Endothelial cell of umbilical vein (primary cell): ENCODE data around the gene GPBP1L1. TPM values are rescaled to one million over a fixed set of nuclear protein-coding genes. Genes with fewer than 3 reads are reported as not detected.

Experiments
- BruUV-seq: library from RNA; stranded (reverse); fragments of 400-500 nt; replicated peaks from 2 replicates; lab custom pipeline; 2021; lab: Mats Ljungman, UMichigan
- CTCF ChIA-PET: fragments of 300-600, 350-600 bp; sonication (Branson Sonifier 250); formaldehyde crosslinking; loops from one replicate; lab custom pipeline; 2021; ENCODE audit warnings: antibody characterized with exemption, inconsistent platforms; lab: Charles Lee
- POLR2A ChIA-PET: fragments of 300-600, 350-600 bp; sonication (Branson Sonifier 250); formaldehyde crosslinking; loops from one replicate; lab custom pipeline; 2021; ENCODE audit warnings: antibody characterized with exemption, inconsistent platforms; lab: Charles Lee
- DNase-seq: peaks from one replicate; pipeline ENCODE4 v3.0.0-alpha.2; 2011; ENCODE audit warnings: low read depth, low spot score
- FAIRE-seq: peaks from 2 replicates; lab custom pipeline; 2011; peaks lifted over from hg19 to GRCh38; lab: Jason Lieb, UNC
- H2AFZ ChIP-seq: 2 replicates; pipeline ENCODE4 v1.6.0; 2012; ENCODE audit warnings: low read depth, low read length, control low read depth, inconsistent platforms
- H3K27ac ChIP-seq: 2 replicates; pipeline ENCODE4 v1.5.1; 2011; ENCODE audit warnings: low read depth, mild to moderate bottlenecking, control low read depth, low read length, moderate library complexity; ENCODE audit not compliant: insufficient read depth
- H3K27me3 ChIP-seq, 2 experiments: 2 replicates each; pipeline versions ENCODE4 v1.6.0 to v1.6.1; 2011; ENCODE audit warnings: low read length in 2 of 2, mixed read lengths in 1 of 2; ENCODE audit not compliant: control insufficient read depth in 2 of 2, insufficient read depth in 2 of 2
- H3K36me3 ChIP-seq, 2 experiments: 2 replicates in 1 of 2; 3 replicates in 1 of 2; pipeline ENCODE4 v1.5.1; 2011; ENCODE audit warnings: low read length in 2 of 2, mild to moderate bottlenecking in 1 of 2, moderate library complexity in 1 of 2; ENCODE audit not compliant: control insufficient read depth in 2 of 2, insufficient read depth in 2 of 2; ENCODE audit errors: extremely low read depth in 1 of 2
- H3K4me1 ChIP-seq: 3 replicates; pipeline ENCODE4 v1.5.1; 2011; ENCODE audit warnings: mild to moderate bottlenecking, low read length; ENCODE audit not compliant: control insufficient read depth, insufficient read depth; ENCODE audit errors: extremely low read depth
- H3K4me2 ChIP-seq: 2 replicates; pipeline ENCODE4 v1.6.1; 2011; ENCODE audit warnings: low read length, control low read depth, mixed read lengths; ENCODE audit not compliant: insufficient read depth
- H3K4me3 ChIP-seq, 3 experiments: fragments of 200-600 bp in 1 of 3; sonication (generic), shearing (Covaris generic) in 1 of 3; replicated peaks in 1 of 3; 2 replicates each; pipeline ENCODE4 v1.5.1; 2011 to 2016; ENCODE audit warnings: control low read depth in 3 of 3, low read length in 3 of 3, mild to moderate bottlenecking in 2 of 3, inconsistent platforms in 1 of 3, low read depth in 1 of 3, moderate library complexity in 1 of 3; ENCODE audit not compliant: insufficient read depth in 1 of 3
- H3K79me2 ChIP-seq: 2 replicates; pipeline ENCODE4 v1.6.0; 2012; ENCODE audit warnings: low read length, inconsistent platforms; ENCODE audit not compliant: control insufficient read depth, insufficient read depth
- H3K9ac ChIP-seq: replicated peaks from 2 replicates; pipeline ENCODE3; 2011; ENCODE audit warnings: low read length, control low read depth; ENCODE audit not compliant: insufficient read depth; ENCODE audit errors: extremely low read depth
- H3K9me1 ChIP-seq: replicated peaks from 3 replicates; pipeline ENCODE4 v1.6.0; 2011; ENCODE audit warnings: mild to moderate bottlenecking, low read length; ENCODE audit not compliant: control insufficient read depth, insufficient read depth; ENCODE audit errors: extremely low read depth
- H3K9me3 ChIP-seq: replicated peaks from 2 replicates; pipeline ENCODE4 v1.5.1; 2012; ENCODE audit warnings: low read length, inconsistent platforms; ENCODE audit not compliant: control insufficient read depth, insufficient read depth
- H4K20me1 ChIP-seq: replicated peaks from 2 replicates; pipeline ENCODE3; 2011; ENCODE audit warnings: mild to moderate bottlenecking, low read length; ENCODE audit not compliant: control insufficient read depth, insufficient read depth; ENCODE audit errors: extremely low read depth
- CTCF ChIP-seq, 2 donors: IDR thresholded peaks; 1 replicate in 1 of 2; 2 replicates in 1 of 2; pipeline ENCODE4 v1.5.1; 2011; ENCODE audit warnings: low read length in 2 of 2, mild to moderate bottlenecking in 2 of 2, moderate library complexity in 2 of 2, control low read depth in 1 of 2, inconsistent platforms in 1 of 2, low read depth in 1 of 2; ENCODE audit not compliant: insufficient read depth in 1 of 2; ENCODE audit errors: extremely low read depth in 1 of 2
- EZH2 ChIP-seq: IDR thresholded peaks from 2 replicates; pipeline ENCODE4 v1.6.1; 2012; ENCODE audit warnings: borderline replicate concordance, low read depth, mild to moderate bottlenecking, moderate library complexity, low read length, inconsistent platforms; ENCODE audit not compliant: severe bottlenecking
- FOS ChIP-seq: IDR thresholded peaks from 2 replicates; pipeline ENCODE4 v1.6.1; 2011; ENCODE audit warnings: mild to moderate bottlenecking, low read length, moderate library complexity, borderline replicate concordance; ENCODE audit not compliant: insufficient read depth
- GATA2 ChIP-seq: IDR thresholded peaks from 2 replicates; pipeline ENCODE4 v1.7.0; 2011; ENCODE audit warnings: low read depth, mild to moderate bottlenecking, moderate library complexity, mixed read lengths, low read length; ENCODE audit not compliant: insufficient read length, insufficient read depth
- JUN ChIP-seq: IDR thresholded peaks from 2 replicates; pipeline ENCODE4 v1.6.1; 2011; ENCODE audit warnings: borderline replicate concordance, low read depth; ENCODE audit not compliant: insufficient read length, insufficient read depth
- MAX ChIP-seq: IDR thresholded peaks from 2 replicates; pipeline ENCODE4 v1.6.1; 2011; ENCODE audit not compliant: insufficient read depth, insufficient read length
- MYC ChIP-seq: IDR thresholded peaks from one replicate; pipeline ENCODE4 v1.6.1; 2011; ENCODE audit warnings: mild to moderate bottlenecking, low read depth, low read length
- POLR2A ChIP-seq: IDR thresholded peaks from 2 replicates; pipeline ENCODE4 v1.6.1; 2012; ENCODE audit warnings: low read depth, mild to moderate bottlenecking, control low read depth, low read length
- POLR2AphosphoS5 ChIP-seq: IDR thresholded peaks from 2 replicates; pipeline ENCODE4 v1.6.1; 2012; ENCODE audit warnings: low read depth, mild to moderate bottlenecking, control low read depth, low read length, moderate library complexity; ENCODE audit not compliant: insufficient read depth
- dilution Hi-C: fragments of 300-500 bp; cut with MboI; formaldehyde crosslinking; loops from one replicate; pipeline ENCODE4 v1.15.0; 2019; ENCODE audit warnings: low sequenced_read_pairs; ENCODE audit not compliant: extremely low pct_ligation_motif_present
- intact Hi-C: fragments of 100-400 bp; cut with micrococcal nuclease; formaldehyde crosslinking; loops from one replicate; pipeline ENCODE4 v1.10.0; 2022
- polyA plus RNA-seq, 4 experiments: library from polyadenylated mRNA; depleted of rRNA in 3 of 4; stranded (reverse) in 3 of 4; unstranded in 1 of 4; fragments of >200 nt; gene quantifications; 2 replicates each; pipeline versions ENCODE4 v1.2.1 to v1.2.3, GENCODE V29; 2011 to 2012; ENCODE audit warnings: missing spikeins in 1 of 4
- total RNA-seq: library from RNA; stranded (reverse); gene quantifications from 2 replicates; pipeline ENCODE4 v1.2.3, GENCODE V29; 2021

Gene GPBP1L1
- total and polyA plus RNA-seq, 2 donors (not counting 3 experiments of a cell fraction or from before 2014, with no cell fraction given): 35.0 to 89.7 TPM

GRCh38 chr1:45667321-45668111 is 18.8 kb downstream of the GPBP1L1 start:
- DNase-seq: no peak
- peaks cover 97% of the 10 kb centered on the region for H3K79me2 ChIP-seq
- ChIA-PET CTCF (no interaction called here), POLR2A (no interaction called here)
- no peaks in the 10 kb centered on the region for H3K9me3 ChIP-seq
- intact Hi-C loops (no loop called here), dilution Hi-C loops (no loop called here)
- TF ChIP-seq POLR2AphosphoS5 (no peak), FOS (no peak), POLR2A (no peak), EZH2 (no peak), CTCF (IDR thresholded peaks at IDR 0.05; ENCODE audit: extremely low read depth in 1 of 2, insufficient read depth in 1 of 2, low read depth in 1 of 2, low read length in 2 of 2) (no peak), MAX (no peak), MYC (no peak), GATA2 (no peak), JUN (no peak)
- FAIRE-seq: no peak
- H3K36me3 ChIP-seq: no peaks in the 10 kb centered on the region
- no peaks in the 10 kb centered on the region for H3K27me3 ChIP-seq
- no peak overlapping the region for H3K27ac ChIP-seq
- H4K20me1 ChIP-seq: peaks cover 13% of the 10 kb centered on the region
- no peak overlapping the region for H2AFZ ChIP-seq
- no peak overlapping the region for H3K4me2 ChIP-seq
- no peak overlapping the region for H3K4me3 ChIP-seq
- H3K9me1 ChIP-seq: no peaks in the 10 kb centered on the region
- no TSS peak for BruUV-seq
- H3K4me1 ChIP-seq: peaks cover 9% of the 10 kb centered on the region
- H3K9ac ChIP-seq: no peak overlapping the region
